Measurements from ENCODE around the gene HS6ST3.
"Not testable (repeated sequence)": the region's sequence is repeated elsewhere in the genome, so short reads cannot be mapped to it uniquely, and the experiment has no call there.

Gene HS6ST3

GRCh38 chr13:96091164-96092117 lies 1.5 kb downstream of the HS6ST3 start:
- DNase-seq (ENCODE audit: low read depth): no peak

- DNase-seq (ENCODE audit: low read depth): no peak
Measured at GRCh38 chr13:96093296-96094006, 3.5 kb downstream of the HS6ST3 start.

- no peak for DNase-seq (ENCODE audit: low read depth)
Measured at GRCh38 chr13:96100457-96101220, 10.7 kb downstream of the HS6ST3 start.

GRCh38 chr13:96104516-96104915 lies 14.6 kb downstream of the HS6ST3 start:
- no peak for DNase-seq (ENCODE audit: low read depth)

DNA sequence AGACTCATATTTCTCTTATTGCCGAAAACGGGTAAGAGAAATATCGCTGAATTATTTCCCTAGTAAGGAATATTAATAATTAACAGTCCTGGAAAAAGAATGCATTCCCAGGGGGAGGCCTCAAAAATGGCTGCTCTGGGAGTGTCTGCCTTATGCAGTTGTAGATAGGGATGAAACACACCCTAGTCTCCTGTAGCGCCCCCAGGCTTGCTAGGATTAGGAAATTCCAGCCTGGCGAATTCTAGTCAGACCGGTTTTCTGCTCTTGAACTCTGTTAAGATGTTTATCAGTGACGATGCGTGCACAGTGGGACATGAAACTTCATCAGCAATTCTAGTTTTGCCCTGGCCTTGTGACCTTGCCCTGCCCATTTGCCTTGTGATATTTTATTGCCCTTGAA lies 18.2 kb downstream of the HS6ST3 start:
- not testable (repeated sequence) for DNase-seq (ENCODE audit: low read depth)

- no peak for DNase-seq (ENCODE audit: low read depth)
Measured at GRCh38 chr13:96109125-96109524, 19.2 kb downstream of the HS6ST3 start.

- no peak for DNase-seq (ENCODE audit: low read depth)
Measured at GRCh38 chr13:96112936-96113335, 23.0 kb downstream of the HS6ST3 start.

- not testable (repeated sequence) for DNase-seq (ENCODE audit: low read depth)
Measured at GRCh38 chr13:96115368-96115767, 25.5 kb downstream of the HS6ST3 start.

DNA sequence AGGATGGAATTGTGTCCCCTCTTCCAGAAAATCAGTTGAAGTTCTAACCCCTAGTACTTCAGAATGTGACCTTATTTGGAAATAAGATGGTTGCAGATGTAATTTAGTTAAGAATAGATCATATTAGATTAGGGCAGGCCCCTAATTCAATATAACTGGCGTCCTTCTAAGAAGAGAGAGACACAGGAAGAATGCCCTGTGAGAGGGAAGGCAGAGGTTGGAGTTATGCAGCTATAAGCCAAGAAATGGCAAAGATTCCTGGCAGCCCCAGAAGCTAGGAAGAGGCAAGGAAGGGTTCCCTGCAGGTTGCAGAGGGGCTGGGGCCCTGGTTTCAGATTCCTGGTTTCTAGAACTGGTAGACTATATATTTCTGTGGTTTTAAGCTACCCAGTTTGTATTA lies 30.0 kb downstream of the HS6ST3 start:
- DNase-seq (ENCODE audit: low read depth): no peak

DNA sequence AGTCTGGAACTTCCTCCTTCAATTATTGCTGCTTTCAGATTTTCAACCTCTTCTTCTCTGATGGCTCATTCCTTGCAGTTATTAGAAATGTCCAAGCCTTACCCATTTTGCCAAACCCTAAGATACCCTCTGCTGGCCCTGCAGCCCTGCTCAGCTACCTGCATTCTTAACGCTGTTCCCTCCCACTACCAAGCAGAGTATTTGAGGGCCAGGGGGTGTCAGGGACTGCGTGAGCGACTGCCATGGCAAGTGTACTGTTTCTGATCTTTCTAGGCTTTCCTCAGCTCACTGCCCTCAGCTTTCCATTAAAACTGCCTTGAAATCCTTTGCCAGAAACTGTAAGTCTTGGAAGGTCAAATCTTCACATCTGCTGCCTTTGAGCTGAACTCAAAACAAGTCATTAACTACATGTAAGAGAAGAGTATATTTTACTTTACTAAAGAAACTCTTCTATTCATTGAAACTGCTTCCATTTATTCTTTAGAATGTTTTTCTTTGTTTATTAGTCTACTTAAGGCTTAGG lies 41.0 kb downstream of the HS6ST3 start:
- no peak for DNase-seq (ENCODE audit: low read depth)

GRCh38 chr13:96141032-96141431 lies 51.1 kb downstream of the HS6ST3 start:
- no peak for DNase-seq (ENCODE audit: low read depth)

- no peak for DNase-seq (ENCODE audit: low read depth)
Measured at GRCh38 chr13:96159725-96160124, 69.8 kb downstream of the HS6ST3 start.

DNA sequence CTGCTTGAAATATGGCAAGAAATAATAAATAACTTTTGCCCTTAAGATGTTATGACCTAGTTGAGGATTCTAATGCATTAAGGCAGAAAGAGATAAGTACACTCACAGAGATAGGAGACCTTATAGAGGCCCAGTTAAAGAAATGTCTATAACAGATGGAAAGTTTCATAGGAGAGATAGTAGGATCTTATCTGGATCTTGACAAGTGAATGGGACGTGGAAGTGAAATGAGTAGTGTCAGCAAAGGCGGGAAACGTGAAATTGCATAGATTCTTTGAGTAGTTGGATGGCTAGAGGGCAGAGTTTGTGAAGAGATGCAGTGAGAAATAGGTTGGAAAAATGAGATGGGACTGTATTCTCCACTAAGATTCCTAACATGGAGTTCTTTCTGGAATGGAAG lies 71.2 kb downstream of the HS6ST3 start:
- DNase-seq (ENCODE audit: low read depth): no peak

- DNase-seq (ENCODE audit: low read depth): no peak
Measured at GRCh38 chr13:96165840-96166239, 75.9 kb downstream of the HS6ST3 start.

DNA sequence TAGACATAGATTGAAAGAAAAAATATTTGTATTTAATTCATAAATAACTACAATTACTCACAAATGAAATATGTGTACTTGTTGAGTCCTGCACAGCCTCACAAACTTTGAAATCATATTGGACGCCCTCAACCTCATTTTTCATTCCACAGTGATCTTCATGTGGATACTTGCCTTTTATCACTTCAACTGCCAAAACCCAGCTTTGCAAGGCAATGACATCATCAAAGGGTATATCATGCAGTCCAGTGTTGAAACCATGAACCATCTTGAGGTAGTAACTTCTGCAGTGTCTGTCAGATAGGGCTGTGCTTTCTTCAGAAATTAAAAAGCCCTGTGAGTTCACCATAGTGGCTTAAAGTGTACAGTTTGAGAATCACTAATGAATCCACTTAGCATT lies 82.2 kb downstream of the HS6ST3 start:
- DNase-seq (ENCODE audit: low read depth): no peak

DNA sequence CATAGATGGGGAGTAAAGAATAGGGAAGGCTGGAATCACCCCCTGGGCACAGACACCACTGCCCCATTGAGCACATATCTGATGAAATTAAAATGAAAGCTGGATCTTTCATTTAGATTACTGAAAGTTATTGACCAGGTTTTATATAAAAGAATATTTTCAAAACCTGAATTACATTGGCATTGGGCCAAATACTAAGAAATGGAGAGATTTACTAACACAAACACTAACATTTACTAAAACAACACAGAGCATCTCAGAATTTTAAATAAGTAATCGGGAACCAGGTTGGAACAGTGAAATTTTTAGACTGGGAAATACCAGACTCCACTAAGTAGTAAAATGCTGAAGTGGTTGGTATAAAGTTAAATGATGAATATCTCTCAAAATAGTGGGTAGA lies 88.9 kb downstream of the HS6ST3 start:
- DNase-seq (ENCODE audit: low read depth): no peak

DNA sequence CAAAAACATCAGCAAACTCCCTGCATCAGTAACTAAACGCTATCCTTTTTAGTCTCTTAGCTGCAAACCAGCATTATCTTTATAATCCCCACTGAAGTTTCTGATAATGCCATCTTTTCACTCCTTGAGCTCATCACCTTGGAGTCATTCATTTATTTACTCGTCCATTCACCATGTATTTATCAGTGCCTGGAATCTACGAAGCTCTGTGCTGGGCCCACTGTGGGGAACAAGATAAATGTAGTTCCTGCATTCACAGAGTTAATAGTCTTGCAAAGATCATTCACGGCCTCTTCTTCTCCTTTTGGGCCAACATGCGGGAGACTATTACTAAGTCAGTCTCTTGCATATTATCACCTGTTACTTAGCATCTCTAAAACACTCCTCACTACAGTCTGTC lies 89.4 kb downstream of the HS6ST3 start:
- DNase-seq (ENCODE audit: low read depth): no peak

DNA sequence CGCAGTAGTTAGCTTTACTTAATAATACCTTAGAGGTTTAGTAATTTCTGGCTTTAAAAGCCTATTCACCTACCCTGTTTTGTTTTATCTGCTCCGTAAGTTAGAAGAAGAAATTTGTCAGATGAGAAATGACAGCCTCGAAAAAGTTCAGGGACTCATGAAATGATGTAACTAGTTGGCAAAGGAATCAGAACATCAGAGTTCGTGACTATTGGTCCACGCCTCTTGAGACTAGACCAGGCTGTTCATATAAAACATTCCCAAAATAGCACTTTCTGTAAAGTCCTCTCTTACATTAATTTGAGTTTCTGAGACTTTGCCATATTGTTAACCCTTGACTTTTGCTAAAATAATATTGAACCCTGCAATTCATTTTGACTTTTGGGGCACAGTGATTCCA lies 92.0 kb downstream of the HS6ST3 start:
- no peak for DNase-seq (ENCODE audit: low read depth)

DNA sequence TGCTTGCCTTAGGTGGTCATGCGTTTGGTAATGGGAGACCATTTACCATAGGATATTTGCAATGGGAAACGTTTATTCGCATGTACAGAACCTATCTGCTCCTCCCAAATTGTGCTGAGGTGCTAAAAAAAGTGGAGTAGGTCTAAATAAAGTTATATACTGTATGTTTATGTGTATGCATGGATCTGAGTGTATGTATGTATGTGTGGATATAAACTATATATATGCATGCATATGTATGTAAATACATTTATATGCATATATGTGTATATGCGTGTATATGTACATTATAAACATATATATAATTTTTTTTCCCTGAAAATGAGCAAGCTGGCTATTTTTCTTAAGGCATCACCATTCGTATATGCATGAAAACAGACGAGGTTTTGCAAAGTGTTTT lies 95.9 kb downstream of the HS6ST3 start:
- no peak for DNase-seq (ENCODE audit: low read depth)

- no peak for DNase-seq (ENCODE audit: low read depth)
Measured at GRCh38 chr13:96191367-96191766, 101.5 kb downstream of the HS6ST3 start.

DNA sequence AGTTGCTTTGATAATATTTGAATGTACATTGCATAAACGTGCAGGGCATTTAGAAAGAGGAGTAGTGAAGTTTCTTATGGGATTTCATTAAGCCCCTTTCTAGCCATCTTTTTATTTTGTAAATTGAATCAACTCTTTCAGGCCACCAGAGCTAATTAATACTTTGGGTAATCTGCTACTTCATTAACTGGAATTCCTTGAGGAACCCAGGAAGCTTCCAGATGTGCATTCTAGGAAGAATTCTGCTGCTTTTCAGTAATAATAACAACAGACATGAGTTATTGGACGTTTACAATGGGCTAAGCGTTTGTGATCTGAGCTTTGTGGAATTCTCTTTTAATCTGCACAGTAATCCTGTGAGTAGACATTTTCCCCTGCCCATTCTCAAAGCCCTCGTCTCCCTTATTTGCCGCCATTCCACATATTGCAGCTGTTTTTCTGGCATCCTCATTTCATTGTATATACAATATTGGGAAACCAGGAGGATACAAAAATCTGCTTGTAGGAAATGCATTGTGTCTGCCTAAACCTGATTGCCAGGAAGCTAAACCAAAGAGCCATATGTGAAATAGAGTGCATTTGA lies 103.9 kb downstream of the HS6ST3 start:
- DNase-seq (ENCODE audit: low read depth): no peak

GRCh38 chr13:96198038-96198437 lies 108.1 kb downstream of the HS6ST3 start:
- DNase-seq (ENCODE audit: low read depth): no peak
